ENCODE measurements around the gene SGK1. TPM values are rescaled to one million over a fixed set of nuclear protein-coding genes. Genes with fewer than 3 reads are reported as not detected.

The SGK1 gene
- total RNA-seq, 6 experiments from 2014 or later = 75.4 to 117 (median 104) TPM

- TF ChIP-seq CTCF (IDR thresholded peaks at IDR 0.05) = no peak
- peaks cover 11% of the 10 kb centered on the region for H3K4me1 Mint-ChIP-seq (ENCODE audit: low read depth)
- H3K9me3 Mint-ChIP-seq = no peaks in the 10 kb centered on the region
- DNase-seq = no peak
- no peak overlapping the region for H3K27ac Mint-ChIP-seq
- no peak overlapping the region for H3K4me3 Mint-ChIP-seq
- peaks cover 3% of the 10 kb centered on the region for H3K27me3 Mint-ChIP-seq (ENCODE audit: insufficient read depth)
- no peaks in the 10 kb centered on the region for H3K36me3 Mint-ChIP-seq (ENCODE audit: low read depth)
Measured at GRCh38 chr6:134190883-134191282, 127.0 kb downstream of the SGK1 start.

GRCh38 chr6:134187751-134188150, 130.2 kb downstream of the SGK1 start:
- Mint-ChIP-seq H3K4me1 (ENCODE audit: low read depth) (no peaks in the 10 kb centered on the region), H3K36me3 (ENCODE audit: low read depth) (no peaks in the 10 kb centered on the region), H3K27ac (no peak overlapping the region), H3K27me3 (ENCODE audit: insufficient read depth) (peaks cover 3% of the 10 kb centered on the region), H3K4me3 (no peak overlapping the region), H3K9me3 (no peaks in the 10 kb centered on the region)
- TF ChIP-seq CTCF (IDR thresholded peaks at IDR 0.05) = no peak
- no peak for DNase-seq

- Mint-ChIP-seq H3K27ac (no peak overlapping the region), H3K36me3 (ENCODE audit: low read depth) (no peaks in the 10 kb centered on the region), H3K9me3 (no peaks in the 10 kb centered on the region), H3K4me1 (ENCODE audit: low read depth) (no peaks in the 10 kb centered on the region), H3K27me3 (ENCODE audit: insufficient read depth) (peaks cover 3% of the 10 kb centered on the region), H3K4me3 (no peak overlapping the region)
- no peak for TF ChIP-seq CTCF (IDR thresholded peaks at IDR 0.05)
- no peak for DNase-seq
Measured at GRCh38 chr6:134187154-134187553, 130.8 kb downstream of the SGK1 start.

- DNase-seq = no peak
- H3K4me1 Mint-ChIP-seq (ENCODE audit: low read depth) = no peaks in the 10 kb centered on the region
- H3K9me3 Mint-ChIP-seq = no peaks in the 10 kb centered on the region
- no peak overlapping the region for H3K27ac Mint-ChIP-seq
- TF ChIP-seq CTCF (IDR thresholded peaks at IDR 0.05) = no peak
- H3K4me3 Mint-ChIP-seq = no peak overlapping the region
- H3K36me3 Mint-ChIP-seq (ENCODE audit: low read depth) = no peaks in the 10 kb centered on the region
- H3K27me3 Mint-ChIP-seq (ENCODE audit: insufficient read depth) = peaks cover 3% of the 10 kb centered on the region
Measured at GRCh38 chr6:134186355-134186754, 131.6 kb downstream of the SGK1 start.

GRCh38 chr6:134185277-134185676, 132.6 kb downstream of the SGK1 start:
- H3K4me3 Mint-ChIP-seq = no peak overlapping the region
- no peaks in the 10 kb centered on the region for H3K9me3 Mint-ChIP-seq
- no peaks in the 10 kb centered on the region for H3K36me3 Mint-ChIP-seq (ENCODE audit: low read depth)
- TF ChIP-seq CTCF (IDR thresholded peaks at IDR 0.05) = no peak
- no peak for DNase-seq
- H3K4me1 Mint-ChIP-seq (ENCODE audit: low read depth) = no peaks in the 10 kb centered on the region
- H3K27me3 Mint-ChIP-seq (ENCODE audit: insufficient read depth) = peaks cover 3% of the 10 kb centered on the region
- no peak overlapping the region for H3K27ac Mint-ChIP-seq

- TF ChIP-seq CTCF (IDR thresholded peaks at IDR 0.05) = no peak
- no peaks in the 10 kb centered on the region for H3K36me3 Mint-ChIP-seq (ENCODE audit: low read depth)
- no peak overlapping the region for H3K4me3 Mint-ChIP-seq
- H3K27ac Mint-ChIP-seq = no peak overlapping the region
- H3K9me3 Mint-ChIP-seq = no peaks in the 10 kb centered on the region
- peaks cover 9% of the 10 kb centered on the region; the same call in 1 of the 2 replicates for H3K4me1 Mint-ChIP-seq (ENCODE audit: low read depth)
- DNase-seq = no peak
- H3K27me3 Mint-ChIP-seq (ENCODE audit: insufficient read depth) = peaks cover 3% of the 10 kb centered on the region
Measured at GRCh38 chr6:134183844-134184243, 134.1 kb downstream of the SGK1 start.
